Nephron (organoid): ENCODE measurements around the gene PRKG1.
"Not testable (repeated sequence)": the region's sequence is repeated elsewhere in the genome, so short reads cannot be mapped to it uniquely, and the experiment has no call there.

Source experiments
- H3K27ac Mint-ChIP-seq, 3 experiments: 2 replicates each; pipeline ENCODE4 v1.8.0; 2020; ENCODE audit warnings: mixed read lengths in 3 of 3, mild to moderate bottlenecking in 2 of 3, moderate library complexity in 1 of 3
- H3K27me3 Mint-ChIP-seq: 2 replicates; pipeline ENCODE4 v1.8.0; 2021; ENCODE audit warnings: low read depth, mild to moderate bottlenecking, moderate library complexity, mixed read lengths
- H3K36me3 Mint-ChIP-seq: 2 replicates; pipeline ENCODE4 v1.8.0; 2020; ENCODE audit warnings: low read depth, mixed read lengths
- H3K4me1 Mint-ChIP-seq: 2 replicates; pipeline ENCODE4 v1.8.0; 2020; ENCODE audit warnings: mixed read lengths
- H3K4me3 Mint-ChIP-seq, 3 experiments: 2 replicates each; pipeline ENCODE4 v1.8.0; 2020; ENCODE audit warnings: mild to moderate bottlenecking in 3 of 3, mixed read lengths in 3 of 3, moderate library complexity in 2 of 3
- H3K9me3 Mint-ChIP-seq: 2 replicates; pipeline ENCODE4 v1.8.0; 2020; ENCODE audit warnings: mixed read lengths
- CTCF ChIP-seq, 3 experiments: fragments of 200-600 bp; sonication (generic); IDR thresholded peaks; one replicate each; pipeline ENCODE4 v1.5.0; 2021; ENCODE audit warnings: antibody characterized with exemption in 3 of 3; ENCODE audit not compliant: unreplicated experiment in 3 of 3

The PRKG1 gene

GRCh38 chr10:51436805-51437204 is 362.5 kb downstream of the PRKG1 start:
- Mint-ChIP-seq H3K4me3 (no peak overlapping the region), H3K9me3 (peaks cover 2% of the 10 kb centered on the region), H3K27me3 (no peaks in the 10 kb centered on the region), H3K4me1 (peaks cover 23% of the 10 kb centered on the region), H3K36me3 (no peaks in the 10 kb centered on the region), H3K27ac (no peak overlapping the region)
- TF ChIP-seq CTCF (IDR thresholded peaks at IDR 0.05; ENCODE audit: unreplicated experiment in 3 of 3): no peak

- TF ChIP-seq CTCF (IDR thresholded peaks at IDR 0.05; ENCODE audit: unreplicated experiment in 3 of 3): no peak
- H3K4me1 Mint-ChIP-seq: peaks cover 5% of the 10 kb centered on the region
- H3K27me3 Mint-ChIP-seq: no peaks in the 10 kb centered on the region
- no peak overlapping the region for H3K27ac Mint-ChIP-seq
- no peaks in the 10 kb centered on the region for H3K36me3 Mint-ChIP-seq
- peaks cover 2% of the 10 kb centered on the region for H3K9me3 Mint-ChIP-seq
- no peak overlapping the region for H3K4me3 Mint-ChIP-seq
Measured at GRCh38 chr10:51439645-51440044, 365.4 kb downstream of the PRKG1 start.

- Mint-ChIP-seq H3K4me3 (no peak overlapping the region), H3K27ac (peak overlapping the region in 1 of 3 experiments; percentile 51), H3K27me3 (no peaks in the 10 kb centered on the region), H3K36me3 (no peaks in the 10 kb centered on the region), H3K9me3 (peaks cover 2% of the 10 kb centered on the region), H3K4me1 (peaks cover 18% of the 10 kb centered on the region)
- no peak for TF ChIP-seq CTCF (IDR thresholded peaks at IDR 0.05; ENCODE audit: unreplicated experiment in 3 of 3)
Measured at GRCh38 chr10:51445588-51445987, 371.3 kb downstream of the PRKG1 start.

- Mint-ChIP-seq H3K27me3 (no peaks in the 10 kb centered on the region), H3K27ac (peak overlapping the region in 1 of 3 experiments; percentile 15), H3K36me3 (no peaks in the 10 kb centered on the region), H3K4me3 (no peak overlapping the region), H3K9me3 (peaks cover 3% of the 10 kb centered on the region), H3K4me1 (peaks cover 21% of the 10 kb centered on the region)
- no peak for TF ChIP-seq CTCF (IDR thresholded peaks at IDR 0.05; ENCODE audit: unreplicated experiment in 3 of 3)
Measured at GRCh38 chr10:51447119-51447518, 372.8 kb downstream of the PRKG1 start.

- Mint-ChIP-seq H3K9me3 (peaks cover 36% of the 10 kb centered on the region), H3K36me3 (peaks cover 23% of the 10 kb centered on the region)
- not testable (repeated sequence) for H3K4me3 Mint-ChIP-seq, H3K27me3 Mint-ChIP-seq, H3K27ac Mint-ChIP-seq, H3K4me1 Mint-ChIP-seq
Measured at GRCh38 chr10:51455762-51456161, 381.5 kb downstream of the PRKG1 start.

GRCh38 chr10:51459476-51459875 is 385.2 kb downstream of the PRKG1 start:
- Mint-ChIP-seq H3K36me3 (peaks cover 15% of the 10 kb centered on the region), H3K27ac (no peak overlapping the region), H3K4me1 (peaks cover 13% of the 10 kb centered on the region), H3K4me3 (no peak overlapping the region), H3K9me3 (peaks cover 23% of the 10 kb centered on the region), H3K27me3 (no peaks in the 10 kb centered on the region)
- no peak for TF ChIP-seq CTCF (IDR thresholded peaks at IDR 0.05; ENCODE audit: unreplicated experiment in 3 of 3)
